HepG2 (cell line): ENCODE results near the gene CARHSP1. TPM values are rescaled to one million over a fixed set of nuclear protein-coding genes. Genes with fewer than 3 reads are reported as not detected.
A peak's percentile ranks its signal among the peaks of the same experiment; 100 is the strongest.

Experiments
- BCL6 ChIP-seq: IDR thresholded peaks from 2 replicates; pipeline ENCODE4 v1.6.1; 2016; ENCODE audit warnings: missing genetic modification reagents, missing compliant biosample characterization
- CBX5 ChIP-seq: sonication (generic); formaldehyde crosslinking; IDR thresholded peaks from 2 replicates; pipeline ENCODE4 v1.4.0; 2020; ENCODE audit warnings: missing genetic modification reagents, borderline replicate concordance
- CREB1 ChIP-seq, 2 experiments: fragments of 450-650 bp in 1 of 2; IDR thresholded peaks; 2 replicates each; pipeline ENCODE4 v1.6.1; 2016 to 2017; ENCODE audit warnings: control low read depth in 1 of 2, mild to moderate bottlenecking in 1 of 2, missing compliant biosample characterization in 1 of 2, missing genetic modification characterization in 1 of 2
- NFYC ChIP-seq: IDR thresholded peaks from 2 replicates; pipeline ENCODE4 v1.6.1; 2016; ENCODE audit warnings: missing genetic modification reagents, missing compliant biosample characterization
- SOX13 ChIP-seq, 3 experiments: fragments of 450-650 bp in 1 of 3; sonication (generic) in 1 of 3; formaldehyde crosslinking in 1 of 3; IDR thresholded peaks in 2 of 3; conservative IDR thresholded peaks in 1 of 3; 2 replicates each; pipeline versions ENCODE4 v1.5.0 to v1.6.1; 2016 to 2020; ENCODE audit warnings: antibody characterized with exemption in 1 of 3, mild to moderate bottlenecking in 1 of 3, missing compliant biosample characterization in 1 of 3, missing genetic modification reagents in 1 of 3, moderate library complexity in 1 of 3
- TCF7 ChIP-seq: sonication (generic); IDR thresholded peaks from 2 replicates; pipeline ENCODE4 v1.6.1; 2016; ENCODE audit warnings: antibody characterized with exemption, low read depth
- THAP11 ChIP-seq: IDR thresholded peaks from 2 replicates; pipeline ENCODE4 v1.6.1; 2016; ENCODE audit warnings: missing biosample characterization, missing genetic modification reagents
- ZBTB7A ChIP-seq: sonication (generic); formaldehyde crosslinking; IDR thresholded peaks from 2 replicates; pipeline ENCODE4 v1.8.0; 2022; ENCODE audit warnings: mild to moderate bottlenecking, missing genetic modification reagents
- ZNF235 ChIP-seq: sonication (generic); formaldehyde crosslinking; IDR thresholded peaks from 2 replicates; pipeline ENCODE4 v1.8.1; 2023; ENCODE audit warnings: mild to moderate bottlenecking, missing genetic modification reagents, borderline replicate concordance
- ZNF260 ChIP-seq: sonication (generic); formaldehyde crosslinking; IDR thresholded peaks from 2 replicates; pipeline ENCODE4 v1.4.0; 2020; ENCODE audit warnings: missing genetic modification reagents, low read depth, mild to moderate bottlenecking, borderline replicate concordance
- polyA plus RNA-seq, 8 experiments: library from polyadenylated mRNA; depleted of rRNA in 3 of 8; stranded (reverse) in 7 of 8; unstranded in 1 of 8; fragments of >200 nt; fragmentation: Illumina TruSeq in 4 of 8; extraction: Trizol in 4 of 8; gene quantifications; 2 replicates each; pipeline versions ENCODE4 v1.2.1 to v1.2.3, GENCODE V29; 2011 to 2016; ENCODE audit warnings: low read depth in 4 of 8, missing spikeins in 1 of 8, mixed read lengths in 1 of 8; ENCODE audit not compliant: insufficient read depth in 1 of 8
- total RNA-seq, 5 experiments: library from RNA; depleted of rRNA; stranded (reverse); fragments of >200 nt; fragmentation: Illumina TruSeq; extraction: Trizol; gene quantifications; 2 replicates each; pipeline ENCODE4 v1.2.3, GENCODE V29; 2016; ENCODE audit warnings: low read depth in 1 of 5
- TF ChIP-seq, protein P1 (sequence below): sonication (generic); formaldehyde crosslinking; IDR thresholded peaks from 2 replicates; pipeline ENCODE4 v1.5.1; 2020; ENCODE audit warnings: mild to moderate bottlenecking, missing genetic modification reagents, moderate library complexity
- TF ChIP-seq, protein P2 (sequence below): IDR thresholded peaks from 2 replicates; pipeline ENCODE4 v1.6.1; 2016; ENCODE audit warnings: mild to moderate bottlenecking, missing biosample characterization, missing genetic modification reagents
- TF ChIP-seq, protein P3 (sequence below): sonication (generic); formaldehyde crosslinking; IDR thresholded peaks from 2 replicates; pipeline ENCODE4 v1.4.0; 2020; ENCODE audit warnings: missing genetic modification reagents

CARHSP1 gene
- total and polyA plus RNA-seq, 2 of the 13 experiments (the other 11 are each of a cell fraction or from before 2014, with no cell fraction given) = 173 to 345 TPM

DNA sequence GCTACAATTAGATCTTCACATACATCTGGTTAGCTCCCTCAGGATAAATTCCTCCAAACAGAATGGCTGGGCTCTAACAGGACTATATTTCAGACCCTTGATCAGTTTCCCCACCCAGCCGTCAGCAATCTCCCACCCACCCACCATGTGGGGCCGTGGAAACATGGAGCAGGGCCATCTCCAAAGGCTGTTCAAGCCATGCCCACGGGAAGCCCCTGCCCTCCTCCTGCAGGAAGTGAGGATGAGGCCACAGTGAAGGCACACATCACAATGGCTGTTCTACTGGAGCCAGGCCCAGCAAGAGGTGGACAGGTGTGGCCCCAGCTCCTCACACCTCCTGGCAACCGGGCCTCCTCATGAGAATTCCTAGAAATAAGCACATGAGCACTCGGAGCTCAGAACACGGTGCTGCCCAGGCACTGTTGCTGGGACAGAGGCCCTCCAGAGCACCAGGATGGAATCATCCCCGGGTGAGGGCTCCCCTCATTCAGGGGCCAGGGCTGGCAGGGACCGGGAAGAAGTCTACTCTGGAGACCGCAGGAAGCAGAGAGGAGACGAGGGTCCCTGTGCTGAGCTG is 13.3 kb upstream of the CARHSP1 start, which contains the start of gene LITAFD (continued):
- TF ChIP-seq, protein P1, sequence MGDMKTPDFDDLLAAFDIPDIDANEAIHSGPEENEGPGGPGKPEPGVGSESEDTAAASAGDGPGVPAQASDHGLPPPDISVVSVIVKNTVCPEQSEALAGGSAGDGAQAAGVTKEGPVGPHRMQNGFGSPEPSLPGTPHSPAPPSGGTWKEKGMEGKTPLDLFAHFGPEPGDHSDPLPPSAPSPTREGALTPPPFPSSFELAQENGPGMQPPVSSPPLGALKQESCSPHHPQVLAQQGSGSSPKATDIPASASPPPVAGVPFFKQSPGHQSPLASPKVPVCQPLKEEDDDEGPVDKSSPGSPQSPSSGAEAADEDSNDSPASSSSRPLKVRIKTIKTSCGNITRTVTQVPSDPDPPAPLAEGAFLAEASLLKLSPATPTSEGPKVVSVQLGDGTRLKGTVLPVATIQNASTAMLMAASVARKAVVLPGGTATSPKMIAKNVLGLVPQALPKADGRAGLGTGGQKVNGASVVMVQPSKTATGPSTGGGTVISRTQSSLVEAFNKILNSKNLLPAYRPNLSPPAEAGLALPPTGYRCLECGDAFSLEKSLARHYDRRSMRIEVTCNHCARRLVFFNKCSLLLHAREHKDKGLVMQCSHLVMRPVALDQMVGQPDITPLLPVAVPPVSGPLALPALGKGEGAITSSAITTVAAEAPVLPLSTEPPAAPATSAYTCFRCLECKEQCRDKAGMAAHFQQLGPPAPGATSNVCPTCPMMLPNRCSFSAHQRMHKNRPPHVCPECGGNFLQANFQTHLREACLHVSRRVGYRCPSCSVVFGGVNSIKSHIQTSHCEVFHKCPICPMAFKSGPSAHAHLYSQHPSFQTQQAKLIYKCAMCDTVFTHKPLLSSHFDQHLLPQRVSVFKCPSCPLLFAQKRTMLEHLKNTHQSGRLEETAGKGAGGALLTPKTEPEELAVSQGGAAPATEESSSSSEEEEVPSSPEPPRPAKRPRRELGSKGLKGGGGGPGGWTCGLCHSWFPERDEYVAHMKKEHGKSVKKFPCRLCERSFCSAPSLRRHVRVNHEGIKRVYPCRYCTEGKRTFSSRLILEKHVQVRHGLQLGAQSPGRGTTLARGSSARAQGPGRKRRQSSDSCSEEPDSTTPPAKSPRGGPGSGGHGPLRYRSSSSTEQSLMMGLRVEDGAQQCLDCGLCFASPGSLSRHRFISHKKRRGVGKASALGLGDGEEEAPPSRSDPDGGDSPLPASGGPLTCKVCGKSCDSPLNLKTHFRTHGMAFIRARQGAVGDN (CRISPR knock-in tag) = peak; percentile 57
- TF ChIP-seq BCL6 (CRISPR knock-in tag) (peak; percentile 43; the same call in 1 of the 2 replicates), NFYC (no peak), ZBTB7A (CRISPR knock-in tag) (0 out of 2 replicates have a peak, but pooled peaks have one; percentile 54), CBX5 (CRISPR knock-in tag) (no peak), TCF7 (no peak), ZNF235 (CRISPR knock-in tag) (0 out of 2 replicates have a peak, but pooled peaks have one; percentile 37), SOX13 (IDR thresholded peaks at IDR 0.05) (no peak), SOX13 (CRISPR knock-in tag; conservative IDR thresholded peaks at IDR 0.05 in 1 of 2, IDR thresholded peaks at IDR 0.05 in 1 of 2) (no peak), CREB1 (IDR thresholded peaks at IDR 0.05) (no peak), CREB1 (CRISPR knock-in tag; IDR thresholded peaks at IDR 0.05) (no peak), ZNF260 (CRISPR knock-in tag) (no peak), THAP11 (CRISPR knock-in tag) (no peak)
- TF ChIP-seq, protein P2, sequence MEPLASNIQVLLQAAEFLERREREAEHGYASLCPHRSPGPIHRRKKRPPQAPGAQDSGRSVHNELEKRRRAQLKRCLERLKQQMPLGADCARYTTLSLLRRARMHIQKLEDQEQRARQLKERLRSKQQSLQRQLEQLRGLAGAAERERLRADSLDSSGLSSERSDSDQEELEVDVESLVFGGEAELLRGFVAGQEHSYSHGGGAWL (CRISPR knock-in tag) = no peak
- TF ChIP-seq, protein P3, sequence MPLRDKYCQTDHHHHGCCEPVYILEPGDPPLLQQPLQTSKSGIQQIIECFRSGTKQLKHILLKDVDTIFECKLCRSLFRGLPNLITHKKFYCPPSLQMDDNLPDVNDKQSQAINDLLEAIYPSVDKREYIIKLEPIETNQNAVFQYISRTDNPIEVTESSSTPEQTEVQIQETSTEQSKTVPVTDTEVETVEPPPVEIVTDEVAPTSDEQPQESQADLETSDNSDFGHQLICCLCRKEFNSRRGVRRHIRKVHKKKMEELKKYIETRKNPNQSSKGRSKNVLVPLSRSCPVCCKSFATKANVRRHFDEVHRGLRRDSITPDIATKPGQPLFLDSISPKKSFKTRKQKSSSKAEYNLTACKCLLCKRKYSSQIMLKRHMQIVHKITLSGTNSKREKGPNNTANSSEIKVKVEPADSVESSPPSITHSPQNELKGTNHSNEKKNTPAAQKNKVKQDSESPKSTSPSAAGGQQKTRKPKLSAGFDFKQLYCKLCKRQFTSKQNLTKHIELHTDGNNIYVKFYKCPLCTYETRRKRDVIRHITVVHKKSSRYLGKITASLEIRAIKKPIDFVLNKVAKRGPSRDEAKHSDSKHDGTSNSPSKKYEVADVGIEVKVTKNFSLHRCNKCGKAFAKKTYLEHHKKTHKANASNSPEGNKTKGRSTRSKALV = no peak
